WTC11 (cell line): ENCODE measurements around the gene TNRC6C. TPM values are rescaled to one million over a fixed set of nuclear protein-coding genes. Genes with fewer than 3 reads are reported as not detected.
A peak's percentile ranks its signal among the peaks of the same experiment; 100 is the strongest.

Experiments
- ATAC-seq: fragments of 200-7000 bp; cut with Tn5 transposase; 2 replicates; pipeline ENCODE4 v1.10.0; 2021; ENCODE audit warnings: mild to moderate bottlenecking, moderate library complexity
- CTCF ChIA-PET: fragments of 300-600 bp; sonication (Branson Sonifier 250); formaldehyde crosslinking; loops from one replicate; lab custom pipeline; 2021; ENCODE audit warnings: antibody characterized with exemption; lab: Charles Lee
- POLR2A ChIA-PET: fragments of 350-600 bp; sonication (Branson Sonifier 250); formaldehyde crosslinking; loops from one replicate; lab custom pipeline; 2021; ENCODE audit warnings: antibody characterized with exemption; lab: Charles Lee
- DNase-seq: peaks from one replicate; pipeline ENCODE4 v3.0.0; 2021; ENCODE audit warnings: low spot score
- H3K27ac Mint-ChIP-seq: 2 replicates; pipeline ENCODE4 v1.8.0; 2021; ENCODE audit warnings: mixed read lengths
- H3K27me3 Mint-ChIP-seq: 2 replicates; pipeline ENCODE4 v1.8.0; 2021; ENCODE audit warnings: low read depth, mild to moderate bottlenecking, moderate library complexity, mixed read lengths
- H3K36me3 Mint-ChIP-seq: 2 replicates; pipeline ENCODE4 v1.8.0; 2021; ENCODE audit warnings: mixed read lengths
- H3K4me1 Mint-ChIP-seq: 2 replicates; pipeline ENCODE4 v1.8.0; 2022; ENCODE audit warnings: mixed read lengths
- H3K4me3 Mint-ChIP-seq: 2 replicates; pipeline ENCODE4 v1.8.0; 2021; ENCODE audit warnings: mild to moderate bottlenecking, moderate library complexity, mixed read lengths
- H3K9me3 Mint-ChIP-seq: 2 replicates; pipeline ENCODE4 v1.8.0; 2021; ENCODE audit warnings: mixed read lengths
- CBFB ChIP-seq: sonication (generic); formaldehyde crosslinking; IDR thresholded peaks from 2 replicates; pipeline ENCODE4 v1.8.1; 2022; ENCODE audit warnings: mild to moderate bottlenecking, low read depth, missing genetic modification reagents
- ERG ChIP-seq: fragments of 250-450 bp; sonication (Bioruptor Pico); IDR thresholded peaks from 2 replicates; pipeline ENCODE4 v1.8.0; 2021; ENCODE audit warnings: mild to moderate bottlenecking
- ESRRA ChIP-seq: sonication (generic); formaldehyde crosslinking; IDR thresholded peaks from 2 replicates; pipeline ENCODE4 v1.8.1; 2022; ENCODE audit warnings: mild to moderate bottlenecking, missing genetic modification reagents, borderline replicate concordance
- FOXK1 ChIP-seq: sonication (generic); formaldehyde crosslinking; IDR thresholded peaks from 2 replicates; pipeline ENCODE4 v1.8.0; 2022; ENCODE audit warnings: mild to moderate bottlenecking, moderate library complexity, missing genetic modification reagents
- GABPB1 ChIP-seq: sonication (generic); formaldehyde crosslinking; IDR thresholded peaks from 2 replicates; pipeline ENCODE4 v1.8.1; 2023; ENCODE audit warnings: mild to moderate bottlenecking, missing genetic modification reagents
- NFE2L1 ChIP-seq: sonication (generic); formaldehyde crosslinking; IDR thresholded peaks from 2 replicates; pipeline ENCODE4 v1.8.1; 2023; ENCODE audit warnings: missing genetic modification reagents
- PRDM15 ChIP-seq: sonication (generic); formaldehyde crosslinking; IDR thresholded peaks from 2 replicates; pipeline ENCODE4 v1.8.0; 2022; ENCODE audit warnings: missing genetic modification reagents
- RELA ChIP-seq: sonication (generic); formaldehyde crosslinking; IDR thresholded peaks from 2 replicates; pipeline ENCODE4 v1.8.1; 2022; ENCODE audit warnings: missing genetic modification reagents, mild to moderate bottlenecking, borderline replicate concordance
- SMAD3 ChIP-seq: sonication (generic); formaldehyde crosslinking; IDR thresholded peaks from 2 replicates; pipeline ENCODE4 v1.8.0; 2022; ENCODE audit warnings: missing genetic modification reagents, mild to moderate bottlenecking, borderline replicate concordance
- SMAD4 ChIP-seq: sonication (generic); formaldehyde crosslinking; IDR thresholded peaks from 2 replicates; pipeline ENCODE4 v1.8.0; 2022; ENCODE audit warnings: mild to moderate bottlenecking, missing genetic modification reagents
- STAT6 ChIP-seq: sonication (generic); formaldehyde crosslinking; conservative IDR thresholded peaks from 2 replicates; pipeline ENCODE4 v1.8.1; 2023; ENCODE audit warnings: mild to moderate bottlenecking, low read depth, missing genetic modification reagents, moderate library complexity
- TEAD4 ChIP-seq: sonication (generic); formaldehyde crosslinking; IDR thresholded peaks from 2 replicates; pipeline ENCODE4 v1.8.0; 2022; ENCODE audit warnings: mild to moderate bottlenecking, missing genetic modification reagents
- ZNF121 ChIP-seq: sonication (generic); formaldehyde crosslinking; IDR thresholded peaks from 2 replicates; pipeline ENCODE4 v1.8.0; 2023; ENCODE audit warnings: missing genetic modification reagents
- ZNF263 ChIP-seq: sonication (generic); formaldehyde crosslinking; IDR thresholded peaks from 2 replicates; pipeline ENCODE4 v1.8.1; 2022; ENCODE audit warnings: low read depth, mild to moderate bottlenecking, moderate library complexity, missing genetic modification reagents
- ZNF416 ChIP-seq: fragments of 250-450 bp; sonication (Bioruptor Pico); IDR thresholded peaks from 2 replicates; pipeline ENCODE4 v1.9.0; 2021; ENCODE audit warnings: mild to moderate bottlenecking, inconsistent platforms
- ZNF425 ChIP-seq: fragments of 250-450 bp; sonication (Bioruptor Pico); conservative IDR thresholded peaks from 2 replicates; pipeline ENCODE4 v1.9.0; 2021; ENCODE audit warnings: mild to moderate bottlenecking
- ZNF512 ChIP-seq: sonication (generic); formaldehyde crosslinking; IDR thresholded peaks from 2 replicates; pipeline ENCODE4 v1.8.1; 2022; ENCODE audit warnings: missing genetic modification reagents, borderline replicate concordance
- ZNF532 ChIP-seq: fragments of 250-450 bp; sonication (Bioruptor Pico); IDR thresholded peaks from 2 replicates; pipeline ENCODE4 v1.9.0; 2021; ENCODE audit warnings: mild to moderate bottlenecking, borderline replicate concordance
- ZNF671 ChIP-seq: fragments of 250-450 bp; sonication (Bioruptor Pico); IDR thresholded peaks from 2 replicates; pipeline ENCODE4 v1.8.0; 2021; ENCODE audit warnings: mild to moderate bottlenecking
- total RNA-seq: library from RNA; stranded (reverse); gene quantifications from 3 replicates; pipeline ENCODE4 v1.2.3, GENCODE V29; 2021

TNRC6C gene
- total RNA-seq, 1 experiment from 2014 or later, result 52.3 TPM

GRCh38 chr17:78041386-78042179 lies 83.1 kb downstream of the TNRC6C start:
- no peak overlapping the region for H3K4me3 Mint-ChIP-seq
- CTCF ChIA-PET, result interaction anchor here (1.2 to 3.2 kb wide), 3 partner anchors 22 to 43 kb away, joined by 3 to 17 read pairs (median 4); no protein-coding TSS in a partner anchor
- peaks cover 46% of the 10 kb centered on the region for H3K36me3 Mint-ChIP-seq
- POLR2A ChIA-PET, result no interaction called here
- no peaks in the 10 kb centered on the region for H3K27me3 Mint-ChIP-seq
- peaks cover 4% of the 10 kb centered on the region for H3K4me1 Mint-ChIP-seq
- H3K27ac Mint-ChIP-seq, result peak overlapping the region; percentile 42; the same call in 1 of the 2 replicates
- ATAC-seq (no peak), DNase-seq (no peak)
- peaks cover 9% of the 10 kb centered on the region for H3K9me3 Mint-ChIP-seq
- TF ChIP-seq TEAD4 (CRISPR knock-in tag), result no peak
- no peak for TF ChIP-seq SMAD4
- no peak for TF ChIP-seq ZNF532
- TF ChIP-seq ZNF121 (CRISPR knock-in tag), result no peak
- no peak for TF ChIP-seq ZNF671 (CRISPR knock-in tag)
- TF ChIP-seq ZNF263, result no peak

- Mint-ChIP-seq H3K36me3 (peaks cover 40% of the 10 kb centered on the region), H3K9me3 (peaks cover 9% of the 10 kb centered on the region), H3K4me3 (no peak overlapping the region), H3K27ac (no peak overlapping the region), H3K4me1 (peaks cover 7% of the 10 kb centered on the region), H3K27me3 (no peaks in the 10 kb centered on the region)
- ChIA-PET CTCF (interaction anchor here (0.6 to 3.2 kb wide), 3 partner anchors 23 to 1931 kb away, joined by 3 to 17 read pairs (median 3); no protein-coding TSS in a partner anchor), POLR2A (no interaction called here)
- DNase-seq (no peak), ATAC-seq (no peak)
- TF ChIP-seq RELA (CRISPR knock-in tag) (no peak), ESRRA (CRISPR knock-in tag) (no peak), ZNF425 (CRISPR knock-in tag) (no peak), ERG (no peak), PRDM15 (CRISPR knock-in tag) (no peak), STAT6 (CRISPR knock-in tag) (no peak), ZNF416 (CRISPR knock-in tag) (no peak), ZNF512 (CRISPR knock-in tag) (no peak), FOXK1 (CRISPR knock-in tag) (no peak), NFE2L1 (CRISPR knock-in tag) (no peak), GABPB1 (CRISPR knock-in tag) (no peak), CBFB (no peak), SMAD3 (CRISPR knock-in tag) (no peak)
Measured at GRCh38 chr17:78042542-78042941, 84.0 kb downstream of the TNRC6C start.
